Testis (tissue), 3 donors: Measurements from ENCODE around the gene FHIT. TPM values are rescaled to one million over a fixed set of nuclear protein-coding genes. Genes with fewer than 3 reads are reported as not detected.

ENCODE experiments used
- DNase-seq: peaks from one replicate; pipeline ENCODE4 v3.0.0-alpha.2; 2019
- H3K27ac ChIP-seq, 2 donors: fragments of 200-600 bp; sonication (generic); one replicate each; pipeline ENCODE4 v1.5.1; 2019
- H3K27me3 ChIP-seq: fragments of 200-600 bp; sonication (generic); one replicate; pipeline ENCODE4 v1.5.1; 2019
- H3K36me3 ChIP-seq: fragments of 200-600 bp; sonication (generic); one replicate; pipeline ENCODE4 v1.5.1; 2017; ENCODE audit warnings: low read depth; ENCODE audit errors: missing control alignments
- H3K4me1 ChIP-seq: fragments of 200-600 bp; sonication (generic); one replicate; pipeline ENCODE4 v1.5.1; 2019
- H3K4me3 ChIP-seq, 2 donors: fragments of 200-600 bp; sonication (generic); one replicate each; pipeline ENCODE4 v1.5.1; 2017 to 2019
- H3K9me3 ChIP-seq: fragments of 200-600 bp; sonication (generic); one replicate; pipeline ENCODE4 v1.5.1; 2017
- POLR2A ChIP-seq: fragments of 450-650 bp; IDR thresholded peaks from one replicate; pipeline ENCODE4 v1.6.1; 2017; ENCODE audit warnings: antibody characterized with exemption, mild to moderate bottlenecking, moderate library complexity
- WGBS, 2 donors: methylation state at CpG; one replicate each; pipeline ENCODE4 v1.1.5; 2018; 5-methylcytosine and 5-hydroxymethylcytosine counted together
- intact Hi-C: fragments of 100-400 bp; cut with DNase I; formaldehyde crosslinking; loops from one replicate; pipeline ENCODE4 v1.15.1; 2023; ENCODE audit warnings: low total_unique reads
- polyA plus RNA-seq: library from polyadenylated mRNA; stranded (reverse); fragments of 350-450 nt; fragmentation: Illumina TruSeq; extraction: RNeasy Lipid Tissue Mini Kit (QIAGEN cat#74804); gene quantifications from one replicate; pipeline ENCODE4 v1.2.3, GENCODE V29; 2014; ENCODE audit warnings: low read depth, low replicate concordance; ENCODE audit not compliant: insufficient read depth
- total RNA-seq, 2 donors: library from RNA; depleted of rRNA; stranded (reverse); fragments of >200 nt; gene quantifications; one replicate each; pipeline ENCODE4 v1.2.3, GENCODE V29; 2016
- TF ChIP-seq, protein P1 (sequence below), 3 experiments: fragments of 450-650 bp in 2 of 3; fragments of 200-600 bp in 1 of 3; sonication (generic) in 1 of 3; IDR thresholded peaks; one replicate each; pipeline ENCODE4 v1.5.1; 2016 to 2019; ENCODE audit warnings: antibody characterized with exemption in 3 of 3, mild to moderate bottlenecking in 2 of 3, moderate library complexity in 1 of 3

The FHIT gene
- total and polyA plus RNA-seq, 3 donors from 2014 or later: 10.1 to 29.6 (median 15.5) TPM

DNA sequence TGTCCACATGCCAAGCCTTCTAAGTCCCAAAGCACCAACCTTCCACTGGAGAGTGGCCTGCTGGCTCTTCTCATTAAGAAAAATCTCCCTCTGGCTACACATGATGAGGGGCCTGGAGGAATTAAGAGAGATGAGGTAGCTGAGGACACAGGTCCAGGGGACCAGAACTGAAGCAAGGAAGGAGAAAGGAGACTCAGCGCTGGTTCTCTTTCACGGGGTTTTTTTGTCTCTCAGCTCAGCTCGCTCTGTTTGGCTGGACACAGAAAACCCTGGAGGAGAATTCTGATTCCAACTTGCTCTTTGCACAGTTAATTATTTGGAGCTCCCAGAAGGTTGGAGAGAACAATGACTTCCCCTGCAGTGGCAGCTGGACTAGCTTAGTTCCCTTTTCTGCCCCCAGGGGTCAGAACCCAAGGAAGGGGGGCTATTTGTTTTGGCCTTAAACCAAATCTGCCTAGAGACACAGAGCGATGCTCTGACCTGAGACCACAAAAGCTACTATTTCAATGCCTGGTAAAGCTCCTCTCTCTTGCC is 507.6 kb downstream of the FHIT start:
- intact Hi-C loops: no loop called here
- TF ChIP-seq, protein P1, sequence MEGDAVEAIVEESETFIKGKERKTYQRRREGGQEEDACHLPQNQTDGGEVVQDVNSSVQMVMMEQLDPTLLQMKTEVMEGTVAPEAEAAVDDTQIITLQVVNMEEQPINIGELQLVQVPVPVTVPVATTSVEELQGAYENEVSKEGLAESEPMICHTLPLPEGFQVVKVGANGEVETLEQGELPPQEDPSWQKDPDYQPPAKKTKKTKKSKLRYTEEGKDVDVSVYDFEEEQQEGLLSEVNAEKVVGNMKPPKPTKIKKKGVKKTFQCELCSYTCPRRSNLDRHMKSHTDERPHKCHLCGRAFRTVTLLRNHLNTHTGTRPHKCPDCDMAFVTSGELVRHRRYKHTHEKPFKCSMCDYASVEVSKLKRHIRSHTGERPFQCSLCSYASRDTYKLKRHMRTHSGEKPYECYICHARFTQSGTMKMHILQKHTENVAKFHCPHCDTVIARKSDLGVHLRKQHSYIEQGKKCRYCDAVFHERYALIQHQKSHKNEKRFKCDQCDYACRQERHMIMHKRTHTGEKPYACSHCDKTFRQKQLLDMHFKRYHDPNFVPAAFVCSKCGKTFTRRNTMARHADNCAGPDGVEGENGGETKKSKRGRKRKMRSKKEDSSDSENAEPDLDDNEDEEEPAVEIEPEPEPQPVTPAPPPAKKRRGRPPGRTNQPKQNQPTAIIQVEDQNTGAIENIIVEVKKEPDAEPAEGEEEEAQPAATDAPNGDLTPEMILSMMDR (IDR thresholded peaks at IDR 0.05): no peak
- TF ChIP-seq POLR2A: no peak

DNA sequence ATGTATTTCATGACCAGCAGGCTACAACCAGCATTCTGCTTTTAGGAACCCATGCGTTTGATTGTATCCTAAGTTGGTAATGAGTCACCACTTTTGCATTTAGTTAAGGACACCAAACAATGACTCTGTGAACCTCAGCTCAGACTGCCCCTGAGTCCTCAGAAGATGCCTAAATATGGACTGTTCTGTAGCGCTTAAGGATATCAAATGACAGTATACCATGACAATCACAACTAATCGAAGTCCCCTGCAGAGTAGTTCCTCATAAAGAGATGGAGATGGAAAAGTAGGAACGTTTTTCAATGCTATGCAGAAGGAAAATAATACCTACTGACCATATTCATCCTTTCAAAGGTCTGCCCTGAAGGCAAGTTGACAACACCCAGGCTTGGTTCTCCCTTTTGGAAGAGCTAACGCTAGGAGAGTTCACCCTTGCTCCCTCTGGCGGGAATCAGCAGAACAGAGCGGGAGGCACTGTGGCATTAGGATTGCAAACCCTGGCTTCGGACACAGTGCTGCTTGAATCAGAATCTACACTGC is 508.6 kb downstream of the FHIT start:
- no peak overlapping the region for H3K4me3 ChIP-seq
- intact Hi-C loops: no loop called here
- H3K27me3 ChIP-seq: no peaks in the 10 kb centered on the region
- 74 to 82% methylated on average over 8 of the region's 8 CpGs for WGBS, 2 donors
- H3K9me3 ChIP-seq: no peaks in the 10 kb centered on the region
- no peaks in the 10 kb centered on the region for H3K4me1 ChIP-seq
- TF ChIP-seq, protein P1 (IDR thresholded peaks at IDR 0.05): no peak
- no peak for TF ChIP-seq POLR2A
- H3K36me3 ChIP-seq: no peaks in the 10 kb centered on the region
- H3K27ac ChIP-seq: no peak overlapping the region
- no peak for DNase-seq

More for the DNA sequence above, 507.6 kb downstream of the FHIT start:
- no peaks in the 10 kb centered on the region for H3K27me3 ChIP-seq
- H3K36me3 ChIP-seq: no peaks in the 10 kb centered on the region
- WGBS, 2 donors: 24 to 53% methylated on average over 4 of the region's 4 CpGs
- no peak for DNase-seq
- H3K4me1 ChIP-seq: no peaks in the 10 kb centered on the region
- no peak overlapping the region for H3K27ac ChIP-seq
- H3K9me3 ChIP-seq: no peaks in the 10 kb centered on the region
- H3K4me3 ChIP-seq: no peak overlapping the region

DNA sequence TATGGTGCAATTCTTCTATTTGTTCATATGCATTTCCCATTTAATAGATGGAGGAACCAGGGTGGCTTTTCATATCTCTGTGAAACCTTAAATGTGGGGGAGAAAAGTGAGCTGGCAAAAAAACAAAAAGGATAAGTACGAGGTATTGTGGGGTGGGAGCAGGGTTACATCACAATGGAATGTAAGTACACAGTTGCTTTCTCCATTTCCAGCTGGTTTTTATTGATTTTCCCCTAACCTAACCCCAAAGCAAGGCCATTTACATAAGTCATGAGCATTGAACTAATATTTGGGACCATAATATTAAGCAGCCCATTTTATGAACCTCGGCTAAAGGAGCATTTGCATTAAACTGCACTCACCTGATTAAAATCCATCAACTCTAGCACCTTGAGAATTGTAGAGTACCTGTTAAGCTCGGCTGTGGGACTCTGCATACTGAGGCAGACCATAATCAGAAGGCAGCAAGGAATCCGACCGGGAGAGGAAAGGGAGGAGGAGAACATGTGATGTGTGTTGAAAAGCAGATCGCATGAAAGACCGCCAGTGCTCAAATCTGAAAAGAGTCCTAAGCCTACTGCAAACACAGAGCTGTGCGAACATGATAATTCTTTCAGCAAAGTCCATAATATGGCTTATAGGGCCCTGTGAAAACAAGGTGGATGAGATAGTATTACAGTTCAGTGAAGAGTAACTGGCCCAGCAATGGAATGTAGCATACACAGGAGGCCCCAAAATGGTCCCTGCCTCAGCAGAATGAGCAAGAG is 513.4 kb downstream of the FHIT start:
- intact Hi-C loops: no loop called here
- Histone ChIP-seq H3K27ac (no peak overlapping the region), H3K4me3 (no peak overlapping the region), H3K4me1 (no peaks in the 10 kb centered on the region), H3K27me3 (no peaks in the 10 kb centered on the region), H3K36me3 (no peaks in the 10 kb centered on the region), H3K9me3 (no peaks in the 10 kb centered on the region)
- TF ChIP-seq, protein P1 (IDR thresholded peaks at IDR 0.05): no peak
- no peak for TF ChIP-seq POLR2A
- 83% methylated on average over 8 of the region's 8 CpGs for WGBS, 2 donors
- no peak for DNase-seq

DNA sequence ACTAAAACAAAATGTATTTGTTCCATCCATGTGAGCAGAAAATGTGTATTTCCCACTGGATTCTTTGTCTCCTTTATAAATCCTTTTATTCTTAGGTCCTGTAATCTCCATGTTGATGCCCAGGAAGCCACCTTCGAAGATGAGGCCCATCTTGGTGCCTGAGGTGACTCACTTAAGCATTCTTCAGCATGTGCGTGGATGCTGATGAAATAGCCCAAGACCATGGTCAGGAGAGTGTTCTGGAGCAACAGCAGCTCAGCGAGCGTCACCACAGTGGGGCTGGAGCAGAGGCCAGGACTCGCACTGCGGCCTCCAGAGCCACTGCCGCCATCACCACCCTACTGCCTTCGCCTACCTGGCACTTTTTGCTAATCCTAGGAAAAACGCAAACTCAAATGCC is 520.9 kb downstream of the FHIT start:
- no peak for TF ChIP-seq POLR2A
- TF ChIP-seq, protein P1 (IDR thresholded peaks at IDR 0.05): no peak
- Histone ChIP-seq H3K27ac (no peak overlapping the region), H3K36me3 (no peaks in the 10 kb centered on the region), H3K4me3 (no peak overlapping the region), H3K4me1 (no peaks in the 10 kb centered on the region), H3K9me3 (no peaks in the 10 kb centered on the region), H3K27me3 (no peaks in the 10 kb centered on the region)
- WGBS, 2 donors: 97% methylated on average over 9 of the region's 9 CpGs
- intact Hi-C loops: no loop called here
- no peak for DNase-seq
